ENCODE data around the gene IRGC.

- TF ChIP-seq CTCF (IDR thresholded peaks at IDR 0.05; ENCODE audit: insufficient read depth, low read length, poor library complexity, severe bottlenecking): no peak
- no peak for TF ChIP-seq EZH2phosphoT487 (conservative IDR thresholded peaks at IDR 0.05; ENCODE audit: low read length)
Observed at GRCh38 chr19:43759515-43759914, 43.6 kb downstream of the IRGC start.

All from SU-DHL-6 (cell line).